WI38 (cell line): ENCODE data around the gene ZFHX3.

Source experiments
- H3K4me3 ChIP-seq: 2 replicates; pipeline ENCODE4 v1.5.1; 2011; ENCODE audit warnings: low read depth, mild to moderate bottlenecking, control low read depth, low read length
- TF ChIP-seq, protein P1 (sequence below): IDR thresholded peaks from 2 replicates; pipeline ENCODE4 v1.5.1; 2012; ENCODE audit warnings: low read depth, mild to moderate bottlenecking, control low read depth, low read length

Gene ZFHX3

GRCh38 chr16:73062743-73063733, 15.1 kb upstream of the ZFHX3 start:
- H3K4me3 ChIP-seq, result no peak overlapping the region
- TF ChIP-seq, protein P1, sequence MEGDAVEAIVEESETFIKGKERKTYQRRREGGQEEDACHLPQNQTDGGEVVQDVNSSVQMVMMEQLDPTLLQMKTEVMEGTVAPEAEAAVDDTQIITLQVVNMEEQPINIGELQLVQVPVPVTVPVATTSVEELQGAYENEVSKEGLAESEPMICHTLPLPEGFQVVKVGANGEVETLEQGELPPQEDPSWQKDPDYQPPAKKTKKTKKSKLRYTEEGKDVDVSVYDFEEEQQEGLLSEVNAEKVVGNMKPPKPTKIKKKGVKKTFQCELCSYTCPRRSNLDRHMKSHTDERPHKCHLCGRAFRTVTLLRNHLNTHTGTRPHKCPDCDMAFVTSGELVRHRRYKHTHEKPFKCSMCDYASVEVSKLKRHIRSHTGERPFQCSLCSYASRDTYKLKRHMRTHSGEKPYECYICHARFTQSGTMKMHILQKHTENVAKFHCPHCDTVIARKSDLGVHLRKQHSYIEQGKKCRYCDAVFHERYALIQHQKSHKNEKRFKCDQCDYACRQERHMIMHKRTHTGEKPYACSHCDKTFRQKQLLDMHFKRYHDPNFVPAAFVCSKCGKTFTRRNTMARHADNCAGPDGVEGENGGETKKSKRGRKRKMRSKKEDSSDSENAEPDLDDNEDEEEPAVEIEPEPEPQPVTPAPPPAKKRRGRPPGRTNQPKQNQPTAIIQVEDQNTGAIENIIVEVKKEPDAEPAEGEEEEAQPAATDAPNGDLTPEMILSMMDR, result no peak

DNA sequence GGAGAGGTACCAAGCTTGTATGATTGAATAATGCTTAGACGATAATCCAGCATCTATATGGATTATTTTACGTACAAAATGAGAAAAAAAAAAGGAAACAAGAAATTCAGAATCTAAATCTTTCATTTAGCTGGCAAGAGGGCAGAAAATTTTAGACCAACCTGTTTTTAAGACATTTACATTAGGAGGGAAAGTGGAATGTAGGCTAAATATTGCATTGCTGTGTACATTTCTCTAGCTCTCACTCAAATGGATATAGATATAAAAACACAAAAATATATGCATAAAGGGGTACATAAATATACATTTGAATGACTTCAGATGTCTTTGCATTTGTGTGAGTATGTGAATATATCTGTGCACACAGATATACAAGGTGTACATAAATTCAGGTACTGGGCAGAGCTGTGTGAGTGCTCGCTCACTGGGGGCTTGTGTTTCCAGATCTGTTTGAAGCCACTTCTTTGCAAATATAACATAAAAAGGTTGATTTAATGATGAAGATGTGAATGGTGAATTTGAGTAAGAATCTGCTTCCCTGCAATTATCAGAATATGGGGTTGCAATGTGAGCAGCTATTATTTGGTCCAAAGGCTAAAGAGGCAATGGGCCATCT, 14.2 kb upstream of the ZFHX3 start:
- H3K4me3 ChIP-seq, result no peak overlapping the region
- TF ChIP-seq, protein P1, result no peak

DNA sequence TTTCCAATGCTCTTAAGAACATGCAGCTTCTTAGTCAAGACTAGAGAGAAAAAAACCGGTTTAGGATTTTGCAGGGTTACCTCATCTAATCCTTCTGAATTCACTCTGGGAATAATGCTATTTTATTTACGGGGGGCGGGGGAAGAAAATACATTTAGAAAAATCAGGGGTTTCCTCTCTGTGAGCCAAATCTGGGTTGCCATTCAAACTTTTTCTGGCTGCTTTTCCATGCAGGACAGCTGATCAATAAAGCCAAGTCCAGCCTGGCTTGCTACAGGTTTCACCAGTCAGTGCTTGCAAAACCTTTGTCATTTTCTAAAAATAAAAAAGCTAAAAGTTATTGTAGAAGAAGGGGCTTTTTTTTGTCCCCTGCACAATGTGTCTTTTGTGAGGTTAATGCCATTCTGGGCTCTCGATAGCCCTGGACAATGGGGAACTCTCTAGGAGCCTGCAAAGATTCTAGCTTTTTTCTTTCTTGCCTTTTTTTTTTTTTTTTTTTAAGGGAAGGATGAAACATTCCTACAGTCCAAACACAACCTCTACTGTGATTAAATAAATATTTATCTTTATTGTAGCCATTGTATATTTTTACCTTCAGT, 13.1 kb upstream of the ZFHX3 start:
- 0 out of 2 replicates have a peak overlapping the region, but pooled peaks have one; percentile 8 for H3K4me3 ChIP-seq
- TF ChIP-seq, protein P1, result no peak

DNA sequence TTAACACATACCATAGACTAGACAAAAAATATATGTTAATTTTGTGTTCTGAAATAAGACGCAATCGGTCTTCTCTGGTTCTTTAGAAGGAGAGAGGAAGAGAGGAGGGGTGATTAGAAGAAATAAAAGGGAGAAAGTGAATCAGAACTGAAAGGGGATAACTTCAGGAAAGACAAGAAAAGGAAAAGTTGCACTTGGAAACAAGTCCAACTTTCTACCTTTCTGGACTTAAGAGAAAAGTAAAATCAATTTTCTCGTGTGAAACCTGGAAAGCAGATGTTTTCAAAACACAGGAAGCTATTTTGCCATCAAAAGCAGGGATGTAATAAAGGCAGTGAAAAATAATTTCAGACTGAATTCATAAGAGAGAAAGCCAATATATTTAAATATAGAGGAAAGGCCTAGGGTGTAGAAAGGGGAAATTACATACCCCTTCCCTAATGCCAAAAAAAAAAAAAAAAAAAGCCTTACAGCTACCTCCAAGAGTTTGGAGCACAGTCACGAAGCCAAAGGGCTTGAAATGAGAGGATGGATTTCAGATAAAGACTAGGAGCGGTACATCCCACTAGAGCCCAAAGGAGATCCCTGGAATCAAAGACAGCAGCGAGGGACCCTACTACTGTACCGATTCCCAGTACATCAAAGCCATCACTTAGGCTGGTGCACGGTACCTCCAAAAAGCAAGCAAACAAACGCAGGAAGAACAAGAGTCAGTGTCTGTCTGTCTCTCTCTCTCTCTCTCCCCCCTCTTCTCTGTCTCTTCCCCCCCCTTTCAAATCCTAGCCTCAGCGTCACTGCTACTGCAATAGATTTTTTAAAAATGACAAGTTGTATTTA, 12.1 kb upstream of the ZFHX3 start:
- H3K4me3 ChIP-seq, result peak overlapping the region; percentile 81
- TF ChIP-seq, protein P1, result no peak

DNA sequence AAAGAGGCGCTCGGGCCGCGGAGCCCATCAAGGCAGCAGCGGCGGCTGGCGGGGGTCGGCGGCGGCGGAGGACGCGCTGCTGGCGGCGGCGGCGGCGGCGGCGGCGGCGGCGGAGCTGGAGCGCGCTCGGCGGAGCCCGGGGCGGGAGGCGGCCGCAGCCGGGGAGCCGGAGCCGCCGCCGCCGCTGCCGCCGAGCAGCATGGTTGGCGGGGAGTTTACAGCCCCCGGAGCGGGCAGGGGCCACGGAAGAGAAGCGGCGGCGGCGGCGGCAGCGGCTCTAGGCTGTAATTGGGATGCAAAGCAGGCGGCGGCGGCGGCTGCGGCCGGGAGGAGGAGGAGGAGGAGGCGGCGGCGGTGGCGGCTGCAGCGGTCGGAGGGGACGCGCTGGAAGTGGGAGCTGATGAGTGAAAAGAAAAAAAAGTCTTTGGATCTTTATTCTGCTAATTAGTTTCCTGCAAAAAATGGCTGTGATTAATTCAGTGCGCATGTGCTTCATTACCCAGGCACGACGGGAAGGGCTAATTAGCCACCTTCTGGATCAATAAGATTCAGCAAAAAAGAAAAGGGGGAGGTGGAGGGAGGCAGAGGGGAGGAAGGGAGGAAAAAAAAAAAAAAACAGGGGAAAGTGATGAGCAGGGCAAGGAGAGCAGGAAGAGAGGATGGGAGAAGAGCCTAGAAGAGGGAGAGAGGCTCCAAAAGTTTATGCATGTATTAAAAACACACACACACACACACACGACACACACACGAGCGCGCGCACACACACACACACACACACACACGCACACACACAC, 10.9 kb upstream of the ZFHX3 start:
- TF ChIP-seq, protein P1, result no peak

GRCh38 chr16:73058221-73058615, 10.3 kb upstream of the ZFHX3 start:
- H3K4me3 ChIP-seq, result peak overlapping the region; percentile 81
- TF ChIP-seq, protein P1, result no peak

More for the DNA sequence above, 10.9 kb upstream of the ZFHX3 start:
- H3K4me3 ChIP-seq, result peak overlapping the region; percentile 81
